ENCODE data around the gene CLEC4E.
A peak's percentile ranks its signal among the peaks of the same experiment; 100 is the strongest.
"Not testable (repeated sequence)": the region's sequence is repeated elsewhere in the genome, so short reads cannot be mapped to it uniquely, and the experiment has no call there.

CLEC4E gene, protein sequence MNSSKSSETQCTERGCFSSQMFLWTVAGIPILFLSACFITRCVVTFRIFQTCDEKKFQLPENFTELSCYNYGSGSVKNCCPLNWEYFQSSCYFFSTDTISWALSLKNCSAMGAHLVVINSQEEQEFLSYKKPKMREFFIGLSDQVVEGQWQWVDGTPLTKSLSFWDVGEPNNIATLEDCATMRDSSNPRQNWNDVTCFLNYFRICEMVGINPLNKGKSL

DNA sequence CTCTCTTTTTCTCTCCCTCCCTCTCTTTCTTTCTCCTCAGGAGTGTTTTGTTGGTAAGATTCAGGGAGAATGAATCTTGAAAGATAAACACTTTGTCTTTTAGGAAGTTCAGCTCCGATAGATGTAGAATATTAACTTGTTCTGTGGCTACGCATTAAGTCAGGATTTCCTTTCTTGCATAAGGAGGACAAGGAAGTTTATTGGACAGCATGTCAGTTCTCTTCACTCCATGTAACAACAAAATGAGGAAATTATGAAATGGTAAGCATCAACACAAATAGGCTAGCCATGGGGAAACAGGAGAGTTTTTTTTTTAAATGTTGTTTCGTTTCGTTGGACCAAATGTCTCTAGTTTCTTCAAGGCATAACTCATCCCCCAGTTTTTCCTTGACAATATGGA, at the start of gene CLEC4E:
Gene CLEC4E (minus strand): TSS at position 75 of the 400 bp plus-strand sequence. CDS start 108 bp downstream, outside the sequence.
- not testable (repeated sequence) for H3K9me3 ChIP-seq (ENCODE audit: control insufficient read depth, low read depth, low read length); H3K27ac ChIP-seq (ENCODE audit: low read length); H3K9ac ChIP-seq (ENCODE audit: low read length); H3K27me3 ChIP-seq (ENCODE audit: control insufficient read depth, insufficient read depth, low read length); H3K36me3 ChIP-seq (ENCODE audit: control insufficient read depth, low read depth, low read length); H3K4me3 ChIP-seq (ENCODE audit: low read length); H3K4me1 ChIP-seq (ENCODE audit: control insufficient read depth, low read depth, low read length)

DNA sequence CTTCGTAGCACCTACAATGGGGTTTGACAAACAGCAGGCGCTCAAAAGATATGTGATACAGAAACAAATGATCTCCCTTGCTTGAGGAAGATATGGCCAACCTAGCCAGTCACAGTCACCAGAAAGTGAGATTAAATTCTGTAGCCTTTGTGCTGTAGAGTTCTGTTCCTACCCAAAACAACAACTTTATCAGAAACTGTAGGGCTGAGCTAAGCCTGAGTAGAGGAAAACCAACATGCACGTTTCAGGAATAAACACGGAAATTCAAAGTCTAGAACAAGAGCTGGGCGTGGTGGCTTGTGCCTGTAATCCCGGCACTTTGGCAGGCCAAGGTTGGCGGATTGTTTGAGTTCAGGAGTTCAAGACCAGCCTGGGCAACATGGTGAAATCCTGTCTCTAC, 49.0 kb upstream of the CLEC4E start:
- Histone ChIP-seq H3K4me1 (ENCODE audit: control insufficient read depth, low read depth, low read length) (peaks cover 7% of the 10 kb centered on the region), H3K4me3 (ENCODE audit: low read length) (no peak overlapping the region), H3K9me3 (ENCODE audit: control insufficient read depth, low read depth, low read length) (no peaks in the 10 kb centered on the region), H3K27ac (ENCODE audit: low read length) (no peak overlapping the region), H3K27me3 (ENCODE audit: control insufficient read depth, insufficient read depth, low read length) (no peaks in the 10 kb centered on the region), H3K36me3 (ENCODE audit: control insufficient read depth, low read depth, low read length) (no peaks in the 10 kb centered on the region), H3K9ac (ENCODE audit: low read length) (no peak overlapping the region)

DNA sequence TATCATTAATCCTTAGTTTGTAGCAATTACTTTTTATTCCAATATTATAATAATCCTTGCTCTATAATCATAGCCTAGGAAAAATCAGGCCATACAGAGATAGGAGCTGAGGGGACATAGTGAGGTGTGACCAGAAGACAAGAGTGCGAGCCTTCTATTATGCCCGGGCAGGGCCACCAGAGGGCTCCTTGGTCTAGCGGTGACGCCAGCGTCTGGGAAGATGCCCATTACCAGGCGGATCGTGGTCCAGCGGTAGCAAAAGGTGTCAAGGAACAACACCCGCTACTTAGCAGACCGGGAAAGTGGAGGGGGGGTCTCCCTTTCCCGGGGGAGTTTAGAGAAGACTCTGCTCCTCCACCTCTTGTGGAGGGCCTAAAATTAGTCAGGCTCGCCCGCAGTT, 43.8 kb upstream of the CLEC4E start:
- H3K36me3 ChIP-seq (ENCODE audit: control insufficient read depth, low read depth, low read length); H3K4me3 ChIP-seq (ENCODE audit: low read length); H3K9ac ChIP-seq (ENCODE audit: low read length); H3K27me3 ChIP-seq (ENCODE audit: control insufficient read depth, insufficient read depth, low read length); H3K9me3 ChIP-seq (ENCODE audit: control insufficient read depth, low read depth, low read length); H3K4me1 ChIP-seq (ENCODE audit: control insufficient read depth, low read depth, low read length); H3K27ac ChIP-seq (ENCODE audit: low read length): not testable (repeated sequence)

DNA sequence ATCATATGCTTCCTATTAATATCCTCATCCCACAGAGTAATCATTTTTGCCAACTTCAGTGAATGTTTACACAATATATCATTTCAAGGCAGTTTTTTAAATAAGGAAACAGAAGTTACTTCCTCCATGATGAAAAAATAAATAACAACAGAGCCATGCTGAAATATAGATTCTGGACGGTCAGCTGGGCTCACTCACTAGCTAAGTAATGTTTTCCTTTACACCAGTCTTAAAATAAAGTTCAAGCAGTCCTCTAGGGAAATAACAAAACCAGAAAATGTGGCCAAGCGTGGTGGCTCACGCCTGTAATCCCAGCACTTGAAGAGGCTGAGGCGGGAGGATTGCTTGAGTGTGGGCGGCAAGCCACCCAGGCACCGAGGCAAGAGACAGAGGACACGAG, 43.3 kb upstream of the CLEC4E start:
- no peak overlapping the region for H3K27ac ChIP-seq (ENCODE audit: low read length)
- no peaks in the 10 kb centered on the region for H3K27me3 ChIP-seq (ENCODE audit: control insufficient read depth, insufficient read depth, low read length)
- H3K4me1 ChIP-seq (ENCODE audit: control insufficient read depth, low read depth, low read length), result no peaks in the 10 kb centered on the region
- H3K36me3 ChIP-seq (ENCODE audit: control insufficient read depth, low read depth, low read length), result no peaks in the 10 kb centered on the region
- no peak overlapping the region for H3K4me3 ChIP-seq (ENCODE audit: low read length)
- no peak overlapping the region for H3K9ac ChIP-seq (ENCODE audit: low read length)
- H3K9me3 ChIP-seq (ENCODE audit: control insufficient read depth, low read depth, low read length), result no peaks in the 10 kb centered on the region

DNA sequence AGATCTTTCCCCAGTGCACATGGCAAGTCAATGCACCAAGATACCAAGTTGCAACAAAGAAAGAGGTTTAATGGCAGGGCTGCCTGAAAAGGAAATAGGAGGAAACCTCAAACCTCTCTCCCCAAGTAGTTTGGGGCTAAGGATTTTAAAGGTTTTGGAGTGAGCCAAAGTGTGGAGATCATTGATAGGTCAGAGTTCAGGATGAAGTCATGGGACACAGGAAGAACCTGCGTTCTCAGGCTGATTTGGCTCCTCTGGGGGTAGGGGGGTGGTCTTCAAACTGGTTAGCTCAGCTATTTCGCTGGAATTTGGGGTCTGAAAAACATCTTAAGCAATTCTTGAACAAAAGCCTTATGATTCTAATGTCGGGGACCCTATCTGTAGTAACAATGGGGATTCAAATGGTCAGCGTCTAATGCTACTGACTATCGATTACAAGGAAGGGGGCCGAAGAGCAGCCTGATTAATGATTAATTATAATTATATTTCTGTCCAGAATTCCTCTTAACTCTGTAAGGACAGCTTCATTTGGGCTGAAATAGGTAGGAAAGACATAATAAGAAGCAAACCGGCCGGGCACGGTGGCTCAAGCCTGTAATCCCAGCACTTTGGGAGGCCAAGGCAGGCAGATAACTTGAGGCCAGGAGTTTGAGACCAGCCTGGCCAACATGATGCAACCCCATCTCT, 40.5 kb upstream of the CLEC4E start:
- H3K4me1 ChIP-seq (ENCODE audit: control insufficient read depth, low read depth, low read length), result no peaks in the 10 kb centered on the region
- H3K27me3 ChIP-seq (ENCODE audit: control insufficient read depth, insufficient read depth, low read length), result no peaks in the 10 kb centered on the region
- H3K9ac ChIP-seq (ENCODE audit: low read length), result no peak overlapping the region
- no peaks in the 10 kb centered on the region for H3K36me3 ChIP-seq (ENCODE audit: control insufficient read depth, low read depth, low read length)
- no peaks in the 10 kb centered on the region for H3K9me3 ChIP-seq (ENCODE audit: control insufficient read depth, low read depth, low read length)
- no peak overlapping the region for H3K27ac ChIP-seq (ENCODE audit: low read length)
- H3K4me3 ChIP-seq (ENCODE audit: low read length), result no peak overlapping the region

DNA sequence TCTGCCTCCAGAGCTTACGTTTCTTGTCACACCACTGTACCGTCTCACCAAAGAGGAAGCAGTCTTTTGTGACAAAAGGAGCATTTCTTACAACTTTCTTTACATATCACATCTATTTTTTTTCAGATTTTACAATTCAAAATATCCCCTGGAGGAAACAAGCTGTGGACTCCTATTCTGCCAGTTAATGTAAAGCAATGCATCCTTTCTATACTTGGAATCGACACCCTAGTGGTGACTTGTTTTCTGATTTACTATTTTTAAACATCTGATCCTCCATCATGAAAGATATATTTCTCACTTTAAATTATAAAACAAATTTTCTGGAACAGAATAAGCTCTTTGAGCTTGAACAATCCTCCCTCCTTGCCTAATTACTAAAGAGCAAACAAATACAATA, 37.2 kb upstream of the CLEC4E start:
- no peak overlapping the region for H3K27ac ChIP-seq (ENCODE audit: low read length)
- no peaks in the 10 kb centered on the region for H3K9me3 ChIP-seq (ENCODE audit: control insufficient read depth, low read depth, low read length)
- no peaks in the 10 kb centered on the region for H3K4me1 ChIP-seq (ENCODE audit: control insufficient read depth, low read depth, low read length)
- no peak overlapping the region for H3K9ac ChIP-seq (ENCODE audit: low read length)
- no peaks in the 10 kb centered on the region for H3K27me3 ChIP-seq (ENCODE audit: control insufficient read depth, insufficient read depth, low read length)
- H3K36me3 ChIP-seq (ENCODE audit: control insufficient read depth, low read depth, low read length), result no peaks in the 10 kb centered on the region
- no peak overlapping the region for H3K4me3 ChIP-seq (ENCODE audit: low read length)

DNA sequence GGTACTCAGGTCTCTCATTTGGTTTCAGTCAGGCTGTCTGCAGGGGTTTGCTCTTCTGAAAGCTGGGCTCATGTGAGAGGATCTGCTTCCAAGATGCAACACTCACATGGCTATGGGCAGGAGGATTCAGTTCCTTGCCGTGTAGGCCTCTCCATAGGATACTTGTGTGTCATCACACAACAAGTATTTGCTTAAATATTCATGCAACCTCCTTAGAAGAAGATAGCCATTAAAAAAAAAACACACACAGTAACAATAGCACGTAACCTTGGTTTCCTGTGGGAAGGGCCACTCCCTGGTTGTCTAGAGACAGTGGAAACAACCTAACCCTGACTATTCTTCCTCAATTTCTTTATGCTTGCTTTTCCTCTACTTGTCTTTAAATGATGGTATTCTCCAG, 31.8 kb upstream of the CLEC4E start:
- Histone ChIP-seq H3K4me3 (ENCODE audit: low read length) (no peak overlapping the region), H3K27me3 (ENCODE audit: control insufficient read depth, insufficient read depth, low read length) (no peaks in the 10 kb centered on the region), H3K9ac (ENCODE audit: low read length) (no peak overlapping the region), H3K4me1 (ENCODE audit: control insufficient read depth, low read depth, low read length) (no peaks in the 10 kb centered on the region), H3K9me3 (ENCODE audit: control insufficient read depth, low read depth, low read length) (no peaks in the 10 kb centered on the region), H3K27ac (ENCODE audit: low read length) (no peak overlapping the region), H3K36me3 (ENCODE audit: control insufficient read depth, low read depth, low read length) (no peaks in the 10 kb centered on the region)

DNA sequence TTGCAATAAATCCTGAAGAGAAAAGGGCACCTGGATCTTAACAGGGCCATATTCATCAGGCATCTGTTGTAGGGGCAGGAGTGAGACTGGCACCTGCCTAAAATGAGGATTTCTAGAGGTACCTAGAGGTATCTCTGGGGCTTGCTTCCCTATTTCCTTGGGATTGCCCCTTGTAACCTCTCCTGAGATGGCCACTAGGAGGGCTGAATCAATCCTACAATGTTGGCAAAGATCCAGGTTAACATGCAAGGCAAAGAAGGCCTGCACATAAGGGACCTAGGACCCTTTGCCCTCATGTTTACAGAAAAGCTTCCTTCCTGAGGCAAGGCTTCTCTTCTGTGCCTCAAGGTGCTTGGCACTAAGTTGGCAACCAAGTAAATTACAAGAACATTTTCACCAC, 25.8 kb upstream of the CLEC4E start:
- Histone ChIP-seq H3K9ac (ENCODE audit: low read length) (no peak overlapping the region), H3K36me3 (ENCODE audit: control insufficient read depth, low read depth, low read length) (no peaks in the 10 kb centered on the region), H3K27ac (ENCODE audit: low read length) (no peak overlapping the region), H3K4me1 (ENCODE audit: control insufficient read depth, low read depth, low read length) (peaks cover 9% of the 10 kb centered on the region), H3K9me3 (ENCODE audit: control insufficient read depth, low read depth, low read length) (no peaks in the 10 kb centered on the region), H3K27me3 (ENCODE audit: control insufficient read depth, insufficient read depth, low read length) (no peaks in the 10 kb centered on the region), H3K4me3 (ENCODE audit: low read length) (no peak overlapping the region)

DNA sequence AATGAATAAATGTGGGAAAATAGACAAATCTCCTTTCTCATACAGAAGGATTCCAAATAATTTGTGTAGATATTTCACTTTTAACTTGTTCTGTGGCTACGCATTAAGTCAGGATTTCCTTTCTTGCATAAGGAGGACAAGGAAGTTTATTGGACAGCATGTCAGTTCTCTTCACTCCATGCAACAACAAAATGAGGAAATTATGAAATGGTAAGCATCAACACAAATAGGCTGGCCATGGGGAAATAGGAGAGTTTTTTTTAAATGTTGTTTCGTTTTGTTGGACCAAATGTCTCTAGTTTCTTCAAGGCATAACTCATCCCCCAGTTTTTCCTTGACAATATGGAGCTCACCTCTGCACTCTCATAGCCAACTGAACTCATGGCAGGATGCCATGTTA, 25.3 kb upstream of the CLEC4E start:
- not testable (repeated sequence) for H3K27ac ChIP-seq (ENCODE audit: low read length); H3K9me3 ChIP-seq (ENCODE audit: control insufficient read depth, low read depth, low read length); H3K4me1 ChIP-seq (ENCODE audit: control insufficient read depth, low read depth, low read length); H3K4me3 ChIP-seq (ENCODE audit: low read length); H3K9ac ChIP-seq (ENCODE audit: low read length); H3K36me3 ChIP-seq (ENCODE audit: control insufficient read depth, low read depth, low read length); H3K27me3 ChIP-seq (ENCODE audit: control insufficient read depth, insufficient read depth, low read length)

DNA sequence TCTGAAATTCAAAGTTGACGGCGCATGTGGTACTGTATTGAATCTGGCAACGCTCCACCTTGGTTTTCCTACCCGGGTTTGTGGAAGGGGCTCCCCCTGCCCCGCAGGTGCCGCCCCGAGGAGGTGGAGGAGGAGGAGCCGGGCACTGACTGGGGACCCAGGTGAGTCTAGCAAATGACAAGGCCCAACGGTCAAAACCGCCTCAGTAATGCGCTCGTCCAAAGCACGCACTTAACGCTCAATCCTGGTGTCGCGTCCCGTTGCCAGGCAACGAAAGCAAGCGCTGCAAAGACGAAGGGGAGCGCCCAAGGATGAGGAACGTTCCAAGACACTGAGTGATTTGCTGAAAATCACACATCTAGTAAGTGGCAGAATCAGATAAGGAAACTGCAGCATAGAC, 24.0 kb upstream of the CLEC4E start:
- Histone ChIP-seq H3K9me3 (ENCODE audit: control insufficient read depth, low read depth, low read length) (no peaks in the 10 kb centered on the region), H3K4me1 (ENCODE audit: control insufficient read depth, low read depth, low read length) (peaks cover 9% of the 10 kb centered on the region), H3K27me3 (ENCODE audit: control insufficient read depth, insufficient read depth, low read length) (no peaks in the 10 kb centered on the region), H3K36me3 (ENCODE audit: control insufficient read depth, low read depth, low read length) (no peaks in the 10 kb centered on the region), H3K27ac (ENCODE audit: low read length) (no peak overlapping the region), H3K9ac (ENCODE audit: low read length) (no peak overlapping the region), H3K4me3 (ENCODE audit: low read length) (no peak overlapping the region)

DNA sequence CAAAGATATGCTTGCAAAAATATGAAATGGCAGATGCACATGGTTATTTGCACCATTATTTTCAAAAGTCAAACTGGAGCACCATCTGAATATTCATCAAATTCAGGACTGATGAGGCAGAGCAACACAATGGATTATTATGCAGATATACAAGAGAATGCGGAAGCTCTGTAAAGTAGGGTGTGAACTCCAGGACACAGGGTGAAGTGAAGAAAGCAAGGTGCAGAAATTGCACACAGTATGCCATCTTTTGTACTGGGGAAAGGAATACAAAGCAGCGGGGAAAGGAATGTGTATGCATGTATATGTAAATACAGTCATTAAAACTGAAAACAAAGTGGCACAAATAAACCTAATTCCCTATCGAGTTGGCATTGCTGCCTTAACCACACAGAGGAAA, 22.7 kb upstream of the CLEC4E start:
- peaks cover 9% of the 10 kb centered on the region for H3K4me1 ChIP-seq (ENCODE audit: control insufficient read depth, low read depth, low read length)
- H3K4me3 ChIP-seq (ENCODE audit: low read length), result no peak overlapping the region
- H3K27ac ChIP-seq (ENCODE audit: low read length), result peak overlapping the region; percentile 2
- no peaks in the 10 kb centered on the region for H3K27me3 ChIP-seq (ENCODE audit: control insufficient read depth, insufficient read depth, low read length)
- H3K36me3 ChIP-seq (ENCODE audit: control insufficient read depth, low read depth, low read length), result no peaks in the 10 kb centered on the region
- H3K9ac ChIP-seq (ENCODE audit: low read length), result no peak overlapping the region
- no peaks in the 10 kb centered on the region for H3K9me3 ChIP-seq (ENCODE audit: control insufficient read depth, low read depth, low read length)

DNA sequence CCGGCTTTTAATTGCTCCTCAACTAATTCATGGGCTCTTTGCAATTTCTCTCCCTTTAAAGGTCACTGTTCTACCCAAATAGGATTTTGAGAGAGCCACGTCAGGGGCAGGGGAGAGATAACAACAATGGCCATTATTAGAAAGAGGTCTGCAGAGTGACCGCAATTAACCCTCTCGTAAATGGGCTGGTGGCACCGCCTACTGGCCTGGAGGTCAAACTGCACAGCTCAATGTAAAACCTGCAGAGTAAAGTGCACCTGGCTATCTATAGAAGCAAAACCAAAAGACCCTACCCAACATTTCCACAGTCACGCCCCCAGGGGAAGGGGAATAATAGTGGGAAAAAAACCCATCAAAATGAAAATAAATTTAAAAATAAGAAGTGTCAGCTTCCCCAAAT, 21.6 kb upstream of the CLEC4E start:
- Histone ChIP-seq H3K4me1 (ENCODE audit: control insufficient read depth, low read depth, low read length) (peaks cover 9% of the 10 kb centered on the region), H3K36me3 (ENCODE audit: control insufficient read depth, low read depth, low read length) (no peaks in the 10 kb centered on the region), H3K4me3 (ENCODE audit: low read length) (no peak overlapping the region), H3K9ac (ENCODE audit: low read length) (no peak overlapping the region), H3K27ac (ENCODE audit: low read length) (no peak overlapping the region), H3K9me3 (ENCODE audit: control insufficient read depth, low read depth, low read length) (no peaks in the 10 kb centered on the region), H3K27me3 (ENCODE audit: control insufficient read depth, insufficient read depth, low read length) (no peaks in the 10 kb centered on the region)

All from iPS-18a (cell line).